GM18907 (cell line): ENCODE data around the gene JAZF1.

Experiments
- ATAC-seq: cut with Tn5 transposase; IDR thresholded peaks from one replicate; pipeline ENCODE4 v1.9.1; 2021; ENCODE audit warnings: mild to moderate bottlenecking, moderate library complexity; ENCODE audit not compliant: unreplicated experiment

Gene JAZF1

GRCh38 chr7:28140979-28141378 lies 39.6 kb downstream of the JAZF1 start:
- no peak for ATAC-seq

- ATAC-seq, result no peak
Observed at GRCh38 chr7:28138837-28139236, 41.8 kb downstream of the JAZF1 start.

- no peak for ATAC-seq
Observed at GRCh38 chr7:28137463-28137862, 43.1 kb downstream of the JAZF1 start.

GRCh38 chr7:28136885-28137284 lies 43.7 kb downstream of the JAZF1 start:
- ATAC-seq, result no peak

GRCh38 chr7:28136420-28136819 lies 44.2 kb downstream of the JAZF1 start:
- no peak for ATAC-seq

- no peak for ATAC-seq
Observed at GRCh38 chr7:28135760-28136159, 44.8 kb downstream of the JAZF1 start.

GRCh38 chr7:28135315-28135714 lies 45.3 kb downstream of the JAZF1 start:
- ATAC-seq, result no peak

- ATAC-seq, result no peak
Observed at GRCh38 chr7:28133872-28134271, 46.7 kb downstream of the JAZF1 start.

GRCh38 chr7:28132959-28133870 lies 47.4 kb downstream of the JAZF1 start:
- ATAC-seq, result no peak

- no peak for ATAC-seq
Observed at GRCh38 chr7:28130277-28130676, 50.3 kb downstream of the JAZF1 start.

GRCh38 chr7:28128608-28129007 lies 52.0 kb downstream of the JAZF1 start:
- ATAC-seq, result no peak

GRCh38 chr7:28126410-28127041 lies 54.1 kb downstream of the JAZF1 start:
- ATAC-seq, result no peak

GRCh38 chr7:28125431-28126409 lies 54.9 kb downstream of the JAZF1 start:
- ATAC-seq, result no peak

GRCh38 chr7:28124413-28124812 lies 56.2 kb downstream of the JAZF1 start:
- no peak for ATAC-seq

GRCh38 chr7:28123752-28124151 lies 56.8 kb downstream of the JAZF1 start:
- no peak for ATAC-seq

GRCh38 chr7:28121496-28121895 lies 59.1 kb downstream of the JAZF1 start:
- ATAC-seq, result no peak

- no peak for ATAC-seq
Observed at GRCh38 chr7:28116041-28116440, 64.6 kb downstream of the JAZF1 start.

- ATAC-seq, result no peak
Observed at GRCh38 chr7:28115261-28115660, 65.3 kb downstream of the JAZF1 start.

- ATAC-seq, result no peak
Observed at GRCh38 chr7:28114056-28114455, 66.5 kb downstream of the JAZF1 start.

- ATAC-seq, result no peak
Observed at GRCh38 chr7:28112883-28113540, 67.6 kb downstream of the JAZF1 start.

GRCh38 chr7:28112467-28112866 lies 68.1 kb downstream of the JAZF1 start:
- ATAC-seq, result no peak
